ENCODE data around the gene MAB21L3.
A peak's percentile ranks its signal among the peaks of the same experiment; 100 is the strongest.

The MAB21L3 gene

DNA sequence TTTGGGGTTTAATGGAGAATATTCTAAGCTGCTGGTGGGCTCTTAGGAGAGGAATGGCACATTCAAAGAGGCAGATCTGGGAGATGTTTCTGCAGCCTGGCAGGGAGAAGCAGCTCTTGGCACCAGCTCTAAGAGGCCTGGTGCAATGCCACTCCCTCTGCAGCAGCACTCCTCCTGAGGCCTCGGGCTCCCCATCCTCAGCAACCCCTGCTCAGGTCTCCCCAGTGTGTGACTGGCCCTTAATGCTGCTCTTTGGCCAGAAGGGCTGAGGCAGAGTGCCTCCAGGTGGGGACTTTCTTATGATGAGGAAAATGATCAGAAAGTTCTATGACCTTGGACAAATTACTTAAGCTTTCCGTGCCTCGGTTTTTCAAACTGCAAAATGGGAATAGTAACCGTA, 55.5 kb downstream of the MAB21L3 start:
- no peak for DNase-seq

DNA sequence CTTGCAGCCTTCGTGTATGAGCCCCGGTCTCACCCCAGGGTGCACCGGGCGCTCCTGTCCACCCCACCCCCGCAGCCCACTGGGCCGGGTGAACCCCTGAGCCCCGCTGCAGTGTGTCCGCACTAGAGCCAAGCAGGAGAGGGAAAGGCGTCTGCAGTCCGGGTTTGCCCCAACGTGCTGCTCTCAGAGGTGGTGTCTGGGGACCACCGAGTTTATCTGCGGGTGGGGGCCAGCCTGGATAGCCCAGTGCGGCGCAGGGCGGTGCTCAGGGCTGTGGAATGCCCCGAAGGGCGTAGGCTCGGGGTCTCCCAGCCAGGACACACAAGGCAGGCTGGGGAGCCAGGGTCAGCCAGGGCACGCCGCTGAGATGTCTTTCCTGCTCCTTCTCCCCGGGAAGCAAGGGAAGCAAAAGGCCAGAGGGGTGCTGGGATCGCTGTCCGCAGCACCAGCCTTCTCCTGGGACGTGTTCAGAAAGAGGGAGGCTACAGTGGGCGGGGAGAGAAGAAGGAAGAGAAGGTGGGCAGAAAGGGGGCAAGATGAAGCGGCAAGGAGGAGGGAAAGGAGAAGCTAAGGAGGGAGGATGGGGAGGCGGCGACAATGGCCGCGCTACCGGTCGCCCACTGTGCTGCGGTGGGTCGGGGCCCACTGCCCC, 56.6 kb downstream of the MAB21L3 start:
- no peak for DNase-seq

DNA sequence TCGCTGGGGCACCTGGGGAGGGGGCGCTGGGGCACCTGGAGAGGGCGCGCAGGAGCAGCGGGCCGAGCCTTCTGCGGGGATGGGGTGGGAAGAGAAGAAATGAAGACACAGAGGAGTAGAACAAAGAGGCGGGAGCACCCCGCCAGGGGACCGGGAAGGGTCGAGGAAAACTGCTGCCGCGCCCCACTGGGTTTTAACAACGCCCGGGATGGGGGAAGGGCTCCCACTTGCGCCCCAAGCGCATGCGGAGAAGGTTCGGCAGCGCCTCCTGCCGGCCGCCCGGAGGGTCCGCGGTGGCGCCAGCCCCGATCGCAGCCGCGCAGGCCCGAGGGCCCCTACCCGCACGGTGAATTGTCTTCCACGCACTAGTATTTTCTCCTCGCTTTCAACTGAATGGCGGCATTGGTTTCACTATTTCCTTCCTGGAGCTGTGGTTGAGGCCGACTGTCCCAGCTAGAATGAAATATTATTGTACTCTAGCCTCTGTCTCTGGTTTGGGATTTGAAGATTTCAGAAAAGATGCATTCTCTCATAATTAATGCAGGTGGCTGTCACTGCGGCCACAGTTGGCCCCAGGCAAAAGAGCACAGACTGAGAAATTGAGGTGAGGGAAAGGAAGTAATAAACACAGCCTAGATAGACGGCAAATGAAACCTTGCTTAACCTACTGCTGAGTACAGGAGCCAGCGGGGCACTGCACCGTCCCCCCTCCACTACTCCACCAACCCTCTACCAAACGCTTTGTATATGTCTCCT, 57.3 kb downstream of the MAB21L3 start:
- peak in 2 of 3 experiments; percentile 32 to 61 for DNase-seq

DNA sequence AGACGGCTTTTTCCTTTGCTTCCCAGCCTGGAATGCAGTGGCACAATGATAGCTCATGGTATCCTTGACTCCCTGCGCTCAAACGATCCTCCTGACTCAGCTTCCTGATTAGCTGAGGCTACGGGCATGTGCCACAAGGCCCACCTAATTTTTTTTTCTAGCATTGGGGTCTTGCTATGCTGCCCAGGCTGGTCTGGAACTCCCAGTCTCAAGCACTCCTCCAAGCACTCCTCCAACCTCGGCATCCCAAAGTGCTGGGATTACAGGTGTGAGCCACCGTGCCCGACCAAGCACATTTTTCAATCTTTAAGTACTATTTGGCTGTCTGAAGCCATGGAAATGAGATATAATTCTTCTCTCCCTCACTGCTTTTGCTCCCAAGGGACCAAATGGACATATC, 58.7 kb downstream of the MAB21L3 start:
- no peak for DNase-seq

DNA sequence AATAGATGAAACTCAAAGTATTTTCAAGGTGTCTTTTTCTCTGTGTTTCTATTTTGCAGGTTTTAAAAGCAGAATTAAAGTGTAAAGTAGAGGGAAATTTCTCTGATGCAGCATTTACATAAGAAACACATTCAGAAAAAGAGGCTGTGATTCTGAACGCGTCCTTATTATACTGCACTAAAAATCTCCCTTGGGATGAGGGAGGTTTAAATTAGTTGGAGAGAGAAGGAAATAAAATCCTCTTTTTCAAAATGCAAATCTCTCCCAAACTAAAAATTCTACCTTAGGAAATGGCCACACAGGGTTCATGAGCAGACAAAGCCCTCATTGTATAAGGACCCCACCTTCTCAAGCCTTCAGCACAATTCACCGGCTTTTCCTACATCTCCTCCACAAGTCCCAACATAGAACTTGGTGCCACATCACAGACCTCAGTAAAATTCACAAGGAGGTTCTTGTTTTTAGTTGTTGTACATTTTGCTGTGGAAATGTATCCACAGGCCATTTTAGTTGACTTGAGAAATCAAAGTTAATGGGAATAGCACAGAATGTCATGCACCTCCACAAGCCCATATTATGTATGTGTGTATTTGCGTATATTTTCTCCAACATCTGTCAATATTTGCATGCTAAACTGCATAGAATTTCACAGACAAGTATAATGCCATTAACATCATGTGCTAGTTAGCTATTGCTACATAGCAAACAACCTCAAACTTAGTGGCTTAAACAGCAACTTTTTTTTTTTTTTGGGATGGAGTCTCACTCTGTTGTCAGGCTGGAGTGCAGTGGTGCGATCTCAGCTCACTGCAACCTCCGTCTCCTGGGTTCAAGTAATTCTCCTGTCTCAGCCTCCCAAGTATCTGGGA, 59.8 kb downstream of the MAB21L3 start:
- no peak for DNase-seq

DNA sequence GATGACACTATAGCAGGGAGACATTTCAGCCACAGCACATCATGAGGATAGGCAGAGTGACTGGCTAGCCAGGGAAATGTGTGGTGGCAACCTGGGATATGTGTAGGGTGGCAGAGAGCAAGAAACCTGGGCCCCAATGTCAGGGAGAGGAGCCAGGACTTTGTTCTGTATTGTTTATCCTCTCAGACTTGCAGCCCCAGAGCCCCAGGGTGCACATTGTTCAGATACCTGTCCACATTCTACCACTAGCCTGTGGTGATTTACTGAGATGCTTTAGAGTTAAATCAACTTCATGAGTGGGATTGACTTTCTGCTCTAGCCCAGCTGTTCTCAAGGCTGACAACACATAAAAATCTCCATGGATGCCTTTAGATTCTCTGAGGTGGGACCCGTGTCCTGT, 61.5 kb downstream of the MAB21L3 start:
- no peak for DNase-seq

DNA sequence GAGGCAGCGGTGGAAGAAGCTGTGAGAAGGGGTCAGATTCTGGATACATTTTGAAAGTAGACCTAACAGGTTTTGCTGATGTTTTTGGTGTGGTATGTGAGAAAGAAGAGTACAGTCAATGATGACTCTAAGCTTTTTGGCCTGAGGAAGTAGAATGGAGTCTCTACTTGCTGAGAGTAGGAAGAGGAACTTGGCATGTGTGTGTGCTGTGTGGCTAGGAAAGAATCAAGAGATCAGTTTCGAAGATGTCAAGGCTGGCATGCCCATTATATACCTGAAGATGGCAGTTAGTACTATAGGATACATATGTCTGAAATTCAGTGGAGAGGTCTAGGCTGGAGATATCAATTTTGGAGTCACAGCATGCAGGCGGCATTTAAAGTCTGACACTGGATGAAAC, 64.4 kb downstream of the MAB21L3 start:
- DNase-seq, result no peak

DNA sequence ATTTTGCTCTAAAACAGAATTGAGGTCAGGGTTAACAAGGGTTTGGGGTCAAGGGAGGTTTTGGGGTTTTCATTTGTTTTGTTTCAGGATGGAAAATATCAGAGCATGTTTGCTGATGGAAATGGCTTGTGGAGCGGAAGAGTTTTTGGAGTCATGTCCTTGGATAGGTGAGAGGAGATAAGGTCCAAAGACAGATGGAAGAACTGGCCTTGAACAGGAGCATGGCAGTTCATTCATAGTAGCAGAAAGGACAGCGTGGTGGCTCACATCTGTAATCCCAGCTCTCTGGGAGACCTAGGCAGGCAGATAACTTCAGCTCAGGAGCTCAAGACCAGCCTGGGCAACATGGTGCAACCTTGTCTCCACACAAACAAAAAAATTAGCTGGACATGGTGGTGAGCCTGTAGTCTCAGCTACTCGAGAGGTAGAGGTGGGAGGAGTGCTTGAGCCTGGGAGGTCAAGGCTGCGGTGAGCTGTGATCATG, 65.1 kb downstream of the MAB21L3 start:
- no peak for DNase-seq

DNA sequence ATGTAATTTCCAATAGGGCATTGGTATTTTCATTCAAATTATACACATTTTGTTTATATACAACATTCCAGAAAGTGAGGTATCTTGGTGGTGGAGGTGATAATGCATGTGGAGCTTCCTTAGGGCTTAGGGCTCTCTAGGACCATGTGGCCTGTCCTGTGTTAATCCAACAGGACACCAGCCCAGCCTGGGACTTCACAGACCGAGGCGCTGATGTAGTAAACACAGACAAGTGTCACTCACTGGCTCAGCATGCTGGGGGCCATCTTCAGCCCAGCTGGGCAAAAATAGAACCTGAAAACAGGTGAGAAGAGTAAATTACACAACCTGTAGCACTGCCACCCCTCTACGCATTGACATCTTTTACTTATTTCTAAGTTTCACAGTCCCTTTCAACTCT, 66.7 kb downstream of the MAB21L3 start:
- DNase-seq, result no peak

DNA sequence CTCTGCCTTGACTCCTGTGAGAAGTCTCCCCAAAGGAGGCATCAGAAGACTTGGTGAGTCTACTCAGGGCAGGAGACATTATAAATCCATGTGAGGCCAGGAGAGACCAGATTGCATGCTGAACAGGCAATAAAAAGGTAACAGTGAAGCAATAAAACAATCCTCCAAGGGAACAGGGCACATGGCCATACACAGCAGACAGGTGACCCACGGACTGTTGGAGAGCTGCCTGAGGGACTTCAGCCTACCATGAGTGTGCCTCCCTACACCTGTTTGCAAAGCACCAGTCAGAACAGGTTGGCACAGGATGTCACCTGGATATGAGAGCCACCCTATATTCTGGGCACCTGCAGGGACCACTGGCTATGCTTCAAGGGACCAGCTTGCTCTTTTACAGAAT, 67.6 kb downstream of the MAB21L3 start:
- DNase-seq, result peak in 1 of 3 experiments; percentile 19

DNA sequence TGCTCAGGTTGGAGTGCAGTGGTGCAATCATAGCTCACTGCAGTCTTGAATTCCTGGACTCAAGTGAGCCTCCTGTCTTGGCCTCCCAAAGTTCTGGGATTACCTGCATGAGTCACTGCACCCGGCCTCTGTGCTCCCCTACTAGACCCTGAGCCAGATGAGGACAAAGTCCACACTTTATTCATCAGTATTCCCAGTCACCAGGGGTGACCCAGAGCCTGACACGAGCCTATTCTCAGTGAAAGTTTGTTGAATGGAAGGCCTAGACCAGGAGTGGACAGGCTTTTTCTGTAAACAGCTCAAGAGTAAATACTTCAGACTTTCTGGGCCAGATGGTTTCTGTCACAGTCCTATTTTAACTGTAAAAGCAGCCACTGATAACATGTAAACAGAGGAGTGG, 68.2 kb downstream of the MAB21L3 start:
- DNase-seq, result peak in 1 of 3 experiments; percentile 32

DNA sequence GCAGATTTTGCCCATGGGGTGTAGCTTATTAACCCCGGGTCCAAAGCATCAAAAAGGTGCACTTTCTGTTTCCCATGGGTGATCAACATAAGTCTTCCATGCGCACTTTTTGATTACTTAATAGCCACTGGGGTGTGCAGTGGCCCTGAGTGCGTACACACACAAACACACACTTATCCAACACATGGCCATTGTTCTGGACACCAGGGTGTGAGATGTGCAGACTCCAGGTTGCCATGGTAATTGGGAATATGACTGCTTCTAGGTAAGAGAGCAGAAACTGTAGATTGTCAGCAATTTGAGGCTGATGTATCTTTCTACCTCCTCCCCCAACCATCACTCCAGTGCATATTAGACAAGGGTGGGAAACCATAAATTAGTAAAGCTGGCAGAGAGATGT, 68.8 kb downstream of the MAB21L3 start:
- DNase-seq, result peak in 1 of 3 experiments; percentile 58

DNA sequence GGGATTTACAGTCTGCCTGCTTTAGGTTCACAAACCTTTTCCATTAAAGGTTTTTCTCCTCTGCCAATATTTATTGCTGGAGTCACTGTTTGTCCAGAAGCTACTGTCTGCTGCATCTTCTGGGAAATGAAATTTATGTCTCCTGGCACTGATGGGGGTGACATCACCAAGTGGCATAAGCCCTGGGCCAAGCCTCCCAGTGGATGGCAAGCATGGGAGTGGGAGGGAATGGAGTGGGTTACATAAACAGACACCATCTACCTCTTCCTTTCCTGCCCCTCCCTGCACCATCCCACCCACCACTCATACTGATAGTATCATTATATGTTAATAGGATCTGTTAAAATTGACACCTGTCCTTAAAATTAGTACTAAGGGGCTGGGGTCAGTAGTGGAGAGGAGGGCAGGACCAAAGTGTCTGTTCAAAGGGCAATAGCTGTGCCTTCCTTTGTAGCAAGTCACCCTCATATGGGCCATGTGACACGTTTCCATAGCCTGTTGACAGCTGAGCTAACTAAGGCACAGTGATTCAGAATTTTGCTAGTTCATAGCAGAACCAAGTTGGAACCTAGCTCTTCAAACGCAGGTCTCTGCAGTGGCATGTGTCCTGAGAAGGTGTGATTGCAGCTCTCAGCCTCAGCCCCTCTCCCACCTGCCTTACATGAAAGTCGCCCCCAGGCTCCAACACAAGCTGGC, 71.0 kb downstream of the MAB21L3 start:
- no peak for DNase-seq
